GM12878 (cell line): ENCODE measurements around the gene PKHD1. TPM values are rescaled to one million over a fixed set of nuclear protein-coding genes. Genes with fewer than 3 reads are reported as not detected.
A peak's percentile ranks its signal among the peaks of the same experiment; 100 is the strongest.

Source experiments
- IRF4 ChIP-seq: IDR thresholded peaks from 2 replicates; pipeline ENCODE4 v1.6.1; 2011; ENCODE audit warnings: low read depth, low read length
- NFIC ChIP-seq: IDR thresholded peaks from 2 replicates; pipeline ENCODE4 v1.6.1; 2012; ENCODE audit warnings: low read depth, mild to moderate bottlenecking, inconsistent platforms, low read length, moderate library complexity
- PRDM15 ChIP-seq: fragments of 450-650 bp; formaldehyde crosslinking; IDR thresholded peaks from 2 replicates; pipeline ENCODE4 v1.4.0; 2020; ENCODE audit warnings: mild to moderate bottlenecking, moderate library complexity
- SREBF1 ChIP-seq: IDR thresholded peaks from 2 replicates; pipeline ENCODE4 v1.6.1; 2012; ENCODE audit warnings: mild to moderate bottlenecking, low read length
- YY1 ChIP-seq: IDR thresholded peaks from 2 replicates; pipeline ENCODE4 v1.6.1; 2011; ENCODE audit warnings: low read depth, mild to moderate bottlenecking, low read length
- ZNF24 ChIP-seq: fragments of 450-650 bp; IDR thresholded peaks from 2 replicates; pipeline ENCODE4 v1.6.1; 2017; ENCODE audit warnings: antibody characterized with exemption, mild to moderate bottlenecking
- polyA plus RNA-seq, 11 experiments: library from polyadenylated mRNA; depleted of rRNA in 4 of 11; unstranded in 6 of 11; stranded (reverse) in 5 of 11; fragments of >200 nt; fragmentation: Nextera tagmentation in 4 of 11; fragmentation: Illumina TruSeq in 1 of 11; extraction: Ambion mirVana in 4 of 11; extraction: Trizol in 1 of 11; gene quantifications; 1 replicate in 1 of 11; 2 replicates in 10 of 11; pipeline versions ENCODE4 v1.2.1 to v1.2.3, GENCODE V29; 2011 to 2016; ENCODE audit warnings: inconsistent platforms in 2 of 11, missing spikeins in 2 of 11, low read depth in 1 of 11
- total RNA-seq, 4 experiments: library from RNA; depleted of rRNA in 3 of 4; stranded (reverse); fragments of >200 nt in 3 of 4; fragmentation: Illumina TruSeq in 1 of 4; extraction: Trizol in 1 of 4; gene quantifications; 2 replicates each; pipeline versions ENCODE4 v1.2.1 to v1.2.3, GENCODE V29; 2013 to 2021
- TF ChIP-seq, protein P1 (sequence below): fragments of 450-650 bp; IDR thresholded peaks from 2 replicates; pipeline ENCODE4 v1.6.1; 2016; ENCODE audit warnings: mild to moderate bottlenecking

The PKHD1 gene
- total and polyA plus RNA-seq, 10 of the 15 experiments (the other 5 are each of a cell fraction or from before 2014, with no cell fraction given): under 0.01 to 0.90 (median 0.02) TPM; not detected in 1

GRCh38 chr6:51855310-51856082 is 231.9 kb downstream of the PKHD1 start (continued):
- TF ChIP-seq YY1 (peak; percentile 66), NFIC (no peak), PRDM15 (no peak), ZNF24 (no peak), SREBF1 (no peak), IRF4 (no peak)
- TF ChIP-seq, protein P1, sequence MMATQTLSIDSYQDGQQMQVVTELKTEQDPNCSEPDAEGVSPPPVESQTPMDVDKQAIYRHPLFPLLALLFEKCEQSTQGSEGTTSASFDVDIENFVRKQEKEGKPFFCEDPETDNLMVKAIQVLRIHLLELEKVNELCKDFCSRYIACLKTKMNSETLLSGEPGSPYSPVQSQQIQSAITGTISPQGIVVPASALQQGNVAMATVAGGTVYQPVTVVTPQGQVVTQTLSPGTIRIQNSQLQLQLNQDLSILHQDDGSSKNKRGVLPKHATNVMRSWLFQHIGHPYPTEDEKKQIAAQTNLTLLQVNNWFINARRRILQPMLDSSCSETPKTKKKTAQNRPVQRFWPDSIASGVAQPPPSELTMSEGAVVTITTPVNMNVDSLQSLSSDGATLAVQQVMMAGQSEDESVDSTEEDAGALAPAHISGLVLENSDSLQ: no peak
